WTC11 (cell line): Measurements from ENCODE around the gene LUC7L. TPM values are rescaled to one million over a fixed set of nuclear protein-coding genes. Genes with fewer than 3 reads are reported as not detected.

Source experiments
- ATAC-seq: fragments of 200-7000 bp; cut with Tn5 transposase; 2 replicates; pipeline ENCODE4 v1.10.0; 2021; ENCODE audit warnings: mild to moderate bottlenecking, moderate library complexity
- CTCF ChIA-PET: fragments of 300-600 bp; sonication (Branson Sonifier 250); formaldehyde crosslinking; loops from one replicate; lab custom pipeline; 2021; ENCODE audit warnings: antibody characterized with exemption; lab: Charles Lee
- POLR2A ChIA-PET: fragments of 350-600 bp; sonication (Branson Sonifier 250); formaldehyde crosslinking; loops from one replicate; lab custom pipeline; 2021; ENCODE audit warnings: antibody characterized with exemption; lab: Charles Lee
- DNase-seq: peaks from one replicate; pipeline ENCODE4 v3.0.0; 2021; ENCODE audit warnings: low spot score
- H3K27ac Mint-ChIP-seq: 2 replicates; pipeline ENCODE4 v1.8.0; 2021; ENCODE audit warnings: mixed read lengths
- H3K27me3 Mint-ChIP-seq: 2 replicates; pipeline ENCODE4 v1.8.0; 2021; ENCODE audit warnings: low read depth, mild to moderate bottlenecking, moderate library complexity, mixed read lengths
- H3K36me3 Mint-ChIP-seq: 2 replicates; pipeline ENCODE4 v1.8.0; 2021; ENCODE audit warnings: mixed read lengths
- H3K4me1 Mint-ChIP-seq: 2 replicates; pipeline ENCODE4 v1.8.0; 2022; ENCODE audit warnings: mixed read lengths
- H3K4me3 Mint-ChIP-seq: 2 replicates; pipeline ENCODE4 v1.8.0; 2021; ENCODE audit warnings: mild to moderate bottlenecking, moderate library complexity, mixed read lengths
- H3K9me3 Mint-ChIP-seq: 2 replicates; pipeline ENCODE4 v1.8.0; 2021; ENCODE audit warnings: mixed read lengths
- ELF4 ChIP-seq: sonication (generic); formaldehyde crosslinking; IDR thresholded peaks from 2 replicates; pipeline ENCODE4 v1.8.1; 2022; ENCODE audit warnings: low read depth, mild to moderate bottlenecking, moderate library complexity, missing genetic modification reagents
- EMX1 ChIP-seq: fragments of 250-450 bp; sonication (Bioruptor Pico); IDR thresholded peaks from 2 replicates; pipeline ENCODE4 v1.8.0; 2021; ENCODE audit warnings: mild to moderate bottlenecking
- GABPB1 ChIP-seq: sonication (generic); formaldehyde crosslinking; IDR thresholded peaks from 2 replicates; pipeline ENCODE4 v1.8.1; 2023; ENCODE audit warnings: mild to moderate bottlenecking, missing genetic modification reagents
- HMGA2 ChIP-seq: fragments of 250-450 bp; sonication (Bioruptor Pico); IDR thresholded peaks from 2 replicates; pipeline ENCODE4 v1.4.0; 2021; ENCODE audit warnings: mild to moderate bottlenecking, moderate library complexity
- MYBL2 ChIP-seq: sonication (generic); formaldehyde crosslinking; IDR thresholded peaks from 2 replicates; pipeline ENCODE4 v1.8.1; 2023; ENCODE audit warnings: mild to moderate bottlenecking, moderate library complexity, missing genetic modification reagents
- NR3C1 ChIP-seq: sonication (generic); formaldehyde crosslinking; conservative IDR thresholded peaks from 2 replicates; pipeline ENCODE4 v1.8.1; 2023; ENCODE audit warnings: low read depth, mild to moderate bottlenecking, missing genetic modification reagents
- PRRX2 ChIP-seq: fragments of 250-450 bp; sonication (Bioruptor Pico); IDR thresholded peaks from 2 replicates; pipeline ENCODE4 v1.8.0; 2021; ENCODE audit warnings: mild to moderate bottlenecking
- SP1 ChIP-seq: sonication (generic); formaldehyde crosslinking; conservative IDR thresholded peaks from 2 replicates; pipeline ENCODE4 v1.8.1; 2022; ENCODE audit warnings: missing genetic modification reagents
- TEAD1 ChIP-seq: sonication (generic); formaldehyde crosslinking; IDR thresholded peaks from 2 replicates; pipeline ENCODE4 v1.8.0; 2022; ENCODE audit warnings: mild to moderate bottlenecking, missing genetic modification reagents
- ZNF138 ChIP-seq: sonication (generic); formaldehyde crosslinking; conservative IDR thresholded peaks from 2 replicates; pipeline ENCODE4 v1.8.1; 2022; ENCODE audit warnings: mild to moderate bottlenecking, moderate library complexity, missing genetic modification reagents
- ZNF263 ChIP-seq: sonication (generic); formaldehyde crosslinking; IDR thresholded peaks from 2 replicates; pipeline ENCODE4 v1.8.1; 2022; ENCODE audit warnings: low read depth, mild to moderate bottlenecking, moderate library complexity, missing genetic modification reagents
- ZNF396 ChIP-seq: fragments of 250-450 bp; sonication (Bioruptor Pico); IDR thresholded peaks from 2 replicates; pipeline ENCODE4 v1.8.0; 2021; ENCODE audit warnings: mild to moderate bottlenecking, moderate library complexity, borderline replicate concordance
- total RNA-seq: library from RNA; stranded (reverse); gene quantifications from 3 replicates; pipeline ENCODE4 v1.2.3, GENCODE V29; 2021
- TF ChIP-seq, protein P1 (sequence below): sonication (generic); formaldehyde crosslinking; IDR thresholded peaks from 2 replicates; pipeline ENCODE4 v1.8.0; 2022; ENCODE audit warnings: mild to moderate bottlenecking, missing genetic modification reagents
- TF ChIP-seq, protein P2 (sequence below): sonication (generic); formaldehyde crosslinking; conservative IDR thresholded peaks from 2 replicates; pipeline ENCODE4 v1.8.1; 2023; ENCODE audit warnings: mild to moderate bottlenecking, low read depth, missing genetic modification reagents, moderate library complexity
- TF ChIP-seq, protein P3 (sequence below): sonication (generic); formaldehyde crosslinking; IDR thresholded peaks from 2 replicates; pipeline ENCODE4 v1.8.1; 2022; ENCODE audit warnings: mild to moderate bottlenecking, moderate library complexity, missing genetic modification reagents
- TF ChIP-seq, protein P4 (sequence below): sonication (generic); formaldehyde crosslinking; IDR thresholded peaks from 2 replicates; pipeline ENCODE4 v1.8.1; 2023; ENCODE audit warnings: mild to moderate bottlenecking, missing genetic modification reagents, moderate library complexity
- TF ChIP-seq, protein P5 (sequence below): fragments of 250-450 bp; sonication (Bioruptor Pico); IDR thresholded peaks from 2 replicates; pipeline ENCODE4 v2.1.2; 2022; ENCODE audit warnings: mild to moderate bottlenecking, moderate library complexity
- TF ChIP-seq, protein P6 (sequence below): sonication (generic); formaldehyde crosslinking; IDR thresholded peaks from 2 replicates; pipeline ENCODE4 v1.8.1; 2023; ENCODE audit warnings: mild to moderate bottlenecking, moderate library complexity, missing genetic modification reagents
- TF ChIP-seq, protein P7 (sequence below): sonication (generic); formaldehyde crosslinking; IDR thresholded peaks from 2 replicates; pipeline ENCODE4 v1.8.0; 2023; ENCODE audit warnings: mild to moderate bottlenecking, missing genetic modification reagents

LUC7L gene
- total RNA-seq, 1 experiment from 2014 or later, result 111 TPM

DNA sequence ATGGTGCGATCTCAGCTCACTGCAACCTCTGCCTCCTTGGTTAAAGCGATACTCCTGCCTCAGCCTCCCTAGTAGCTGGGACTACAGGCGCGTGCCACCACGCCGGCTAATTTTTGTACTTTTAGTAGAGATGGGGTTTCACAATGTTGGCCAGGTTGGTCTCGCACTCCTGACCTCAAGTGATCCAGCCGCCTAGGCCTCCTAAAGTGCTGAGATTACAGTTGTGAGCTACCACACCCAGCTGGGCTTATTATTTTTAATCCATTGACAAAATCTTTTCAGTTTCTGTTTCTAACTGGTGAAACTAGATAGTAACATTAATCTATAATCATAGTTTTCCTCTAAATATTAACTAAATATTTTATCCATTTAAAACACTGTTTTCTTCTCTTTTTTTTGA, 11.3 kb upstream of the LUC7L start:
- ChIA-PET POLR2A (no interaction called here), CTCF (interaction anchor here (0.9 to 1.2 kb wide), 3 partner anchors 12 to 112 kb away, joined by 3 read pairs; no protein-coding TSS in a partner anchor)
- DNase-seq (no peak), ATAC-seq (no peak)
- Mint-ChIP-seq H3K27me3 (no peaks in the 10 kb centered on the region), H3K4me3 (no peak overlapping the region), H3K27ac (no peak overlapping the region), H3K36me3 (peaks cover 6% of the 10 kb centered on the region), H3K9me3 (no peaks in the 10 kb centered on the region), H3K4me1 (peaks cover 1% of the 10 kb centered on the region; the same call in 1 of the 2 replicates)
- TF ChIP-seq, protein P1, sequence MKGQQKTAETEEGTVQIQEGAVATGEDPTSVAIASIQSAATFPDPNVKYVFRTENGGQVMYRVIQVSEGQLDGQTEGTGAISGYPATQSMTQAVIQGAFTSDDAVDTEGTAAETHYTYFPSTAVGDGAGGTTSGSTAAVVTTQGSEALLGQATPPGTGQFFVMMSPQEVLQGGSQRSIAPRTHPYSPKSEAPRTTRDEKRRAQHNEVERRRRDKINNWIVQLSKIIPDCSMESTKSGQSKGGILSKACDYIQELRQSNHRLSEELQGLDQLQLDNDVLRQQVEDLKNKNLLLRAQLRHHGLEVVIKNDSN, result no peak

DNA sequence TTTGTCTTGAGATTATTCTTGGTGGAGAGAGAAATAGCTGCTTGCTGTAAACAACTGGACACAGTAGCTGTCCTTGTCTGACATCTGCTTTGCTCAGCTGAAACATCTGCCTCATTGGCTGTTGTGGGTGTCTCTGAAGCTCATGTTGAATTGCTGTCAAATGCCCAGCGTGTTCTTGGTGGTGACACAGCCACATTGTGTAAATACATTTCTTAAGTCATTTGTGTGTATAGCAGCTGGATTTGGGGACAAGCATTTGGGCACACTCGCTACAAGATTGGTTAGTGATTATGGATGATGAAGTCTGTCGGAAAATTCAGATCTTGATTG, 10.7 kb upstream of the LUC7L start:
- 0 out of 2 replicates have a peak, but pooled peaks cover 3% of the 10 kb centered on the region for H3K27me3 Mint-ChIP-seq
- no peak overlapping the region for H3K27ac Mint-ChIP-seq
- DNase-seq (no peak), ATAC-seq (no peak)
- ChIA-PET CTCF (interaction anchor here (0.9 to 1.1 kb wide), 3 partner anchors 58 to 143 kb away, joined by 3 to 5 read pairs (median 3); no protein-coding TSS in a partner anchor), POLR2A (no interaction called here)
- no peak overlapping the region for H3K4me3 Mint-ChIP-seq
- TF ChIP-seq, protein P2, sequence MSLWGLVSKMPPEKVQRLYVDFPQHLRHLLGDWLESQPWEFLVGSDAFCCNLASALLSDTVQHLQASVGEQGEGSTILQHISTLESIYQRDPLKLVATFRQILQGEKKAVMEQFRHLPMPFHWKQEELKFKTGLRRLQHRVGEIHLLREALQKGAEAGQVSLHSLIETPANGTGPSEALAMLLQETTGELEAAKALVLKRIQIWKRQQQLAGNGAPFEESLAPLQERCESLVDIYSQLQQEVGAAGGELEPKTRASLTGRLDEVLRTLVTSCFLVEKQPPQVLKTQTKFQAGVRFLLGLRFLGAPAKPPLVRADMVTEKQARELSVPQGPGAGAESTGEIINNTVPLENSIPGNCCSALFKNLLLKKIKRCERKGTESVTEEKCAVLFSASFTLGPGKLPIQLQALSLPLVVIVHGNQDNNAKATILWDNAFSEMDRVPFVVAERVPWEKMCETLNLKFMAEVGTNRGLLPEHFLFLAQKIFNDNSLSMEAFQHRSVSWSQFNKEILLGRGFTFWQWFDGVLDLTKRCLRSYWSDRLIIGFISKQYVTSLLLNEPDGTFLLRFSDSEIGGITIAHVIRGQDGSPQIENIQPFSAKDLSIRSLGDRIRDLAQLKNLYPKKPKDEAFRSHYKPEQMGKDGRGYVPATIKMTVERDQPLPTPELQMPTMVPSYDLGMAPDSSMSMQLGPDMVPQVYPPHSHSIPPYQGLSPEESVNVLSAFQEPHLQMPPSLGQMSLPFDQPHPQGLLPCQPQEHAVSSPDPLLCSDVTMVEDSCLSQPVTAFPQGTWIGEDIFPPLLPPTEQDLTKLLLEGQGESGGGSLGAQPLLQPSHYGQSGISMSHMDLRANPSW, result no peak
- no peak for TF ChIP-seq ELF4 (CRISPR knock-in tag)
- TF ChIP-seq, protein P3, sequence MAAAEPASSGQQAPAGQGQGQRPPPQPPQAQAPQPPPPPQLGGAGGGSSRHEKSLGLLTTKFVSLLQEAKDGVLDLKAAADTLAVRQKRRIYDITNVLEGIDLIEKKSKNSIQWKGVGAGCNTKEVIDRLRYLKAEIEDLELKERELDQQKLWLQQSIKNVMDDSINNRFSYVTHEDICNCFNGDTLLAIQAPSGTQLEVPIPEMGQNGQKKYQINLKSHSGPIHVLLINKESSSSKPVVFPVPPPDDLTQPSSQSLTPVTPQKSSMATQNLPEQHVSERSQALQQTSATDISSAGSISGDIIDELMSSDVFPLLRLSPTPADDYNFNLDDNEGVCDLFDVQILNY, result no peak
- no peak for TF ChIP-seq NR3C1 (CRISPR knock-in tag)
- TF ChIP-seq, protein P4, sequence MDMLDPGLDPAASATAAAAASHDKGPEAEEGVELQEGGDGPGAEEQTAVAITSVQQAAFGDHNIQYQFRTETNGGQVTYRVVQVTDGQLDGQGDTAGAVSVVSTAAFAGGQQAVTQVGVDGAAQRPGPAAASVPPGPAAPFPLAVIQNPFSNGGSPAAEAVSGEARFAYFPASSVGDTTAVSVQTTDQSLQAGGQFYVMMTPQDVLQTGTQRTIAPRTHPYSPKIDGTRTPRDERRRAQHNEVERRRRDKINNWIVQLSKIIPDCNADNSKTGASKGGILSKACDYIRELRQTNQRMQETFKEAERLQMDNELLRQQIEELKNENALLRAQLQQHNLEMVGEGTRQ, result no peak
- TF ChIP-seq, protein P5, sequence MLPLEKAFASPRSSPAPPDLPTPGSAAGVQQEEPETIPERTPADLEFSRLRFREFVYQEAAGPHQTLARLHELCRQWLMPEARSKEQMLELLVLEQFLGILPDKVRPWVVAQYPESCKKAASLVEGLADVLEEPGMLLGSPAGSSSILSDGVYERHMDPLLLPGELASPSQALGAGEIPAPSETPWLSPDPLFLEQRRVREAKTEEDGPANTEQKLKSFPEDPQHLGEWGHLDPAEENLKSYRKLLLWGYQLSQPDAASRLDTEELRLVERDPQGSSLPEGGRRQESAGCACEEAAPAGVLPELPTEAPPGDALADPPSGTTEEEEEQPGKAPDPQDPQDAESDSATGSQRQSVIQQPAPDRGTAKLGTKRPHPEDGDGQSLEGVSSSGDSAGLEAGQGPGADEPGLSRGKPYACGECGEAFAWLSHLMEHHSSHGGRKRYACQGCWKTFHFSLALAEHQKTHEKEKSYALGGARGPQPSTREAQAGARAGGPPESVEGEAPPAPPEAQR (CRISPR knock-in tag), result no peak
- TF ChIP-seq HMGA2 (CRISPR knock-in tag), result no peak
- TF ChIP-seq, protein P6, sequence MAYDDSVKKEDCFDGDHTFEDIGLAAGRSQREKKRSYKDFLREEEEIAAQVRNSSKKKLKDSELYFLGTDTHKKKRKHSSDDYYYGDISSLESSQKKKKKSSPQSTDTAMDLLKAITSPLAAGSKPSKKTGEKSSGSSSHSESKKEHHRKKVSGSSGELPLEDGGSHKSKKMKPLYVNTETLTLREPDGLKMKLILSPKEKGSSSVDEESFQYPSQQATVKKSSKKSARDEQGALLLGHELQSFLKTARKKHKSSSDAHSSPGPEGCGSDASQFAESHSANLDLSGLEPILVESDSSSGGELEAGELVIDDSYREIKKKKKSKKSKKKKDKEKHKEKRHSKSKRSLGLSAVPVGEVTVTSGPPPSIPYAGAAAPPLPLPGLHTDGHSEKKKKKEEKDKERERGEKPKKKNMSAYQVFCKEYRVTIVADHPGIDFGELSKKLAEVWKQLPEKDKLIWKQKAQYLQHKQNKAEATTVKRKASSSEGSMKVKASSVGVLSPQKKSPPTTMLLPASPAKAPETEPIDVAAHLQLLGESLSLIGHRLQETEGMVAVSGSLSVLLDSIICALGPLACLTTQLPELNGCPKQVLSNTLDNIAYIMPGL (CRISPR knock-in tag), result no peak
- TF ChIP-seq SP1 (CRISPR knock-in tag), result no peak
- TF ChIP-seq EMX1, result no peak
- TF ChIP-seq GABPB1, result no peak
- no peak for TF ChIP-seq ZNF138
- no peak for TF ChIP-seq MYBL2 (CRISPR knock-in tag)
- TF ChIP-seq TEAD1 (CRISPR knock-in tag), result no peak
- TF ChIP-seq, protein P7, sequence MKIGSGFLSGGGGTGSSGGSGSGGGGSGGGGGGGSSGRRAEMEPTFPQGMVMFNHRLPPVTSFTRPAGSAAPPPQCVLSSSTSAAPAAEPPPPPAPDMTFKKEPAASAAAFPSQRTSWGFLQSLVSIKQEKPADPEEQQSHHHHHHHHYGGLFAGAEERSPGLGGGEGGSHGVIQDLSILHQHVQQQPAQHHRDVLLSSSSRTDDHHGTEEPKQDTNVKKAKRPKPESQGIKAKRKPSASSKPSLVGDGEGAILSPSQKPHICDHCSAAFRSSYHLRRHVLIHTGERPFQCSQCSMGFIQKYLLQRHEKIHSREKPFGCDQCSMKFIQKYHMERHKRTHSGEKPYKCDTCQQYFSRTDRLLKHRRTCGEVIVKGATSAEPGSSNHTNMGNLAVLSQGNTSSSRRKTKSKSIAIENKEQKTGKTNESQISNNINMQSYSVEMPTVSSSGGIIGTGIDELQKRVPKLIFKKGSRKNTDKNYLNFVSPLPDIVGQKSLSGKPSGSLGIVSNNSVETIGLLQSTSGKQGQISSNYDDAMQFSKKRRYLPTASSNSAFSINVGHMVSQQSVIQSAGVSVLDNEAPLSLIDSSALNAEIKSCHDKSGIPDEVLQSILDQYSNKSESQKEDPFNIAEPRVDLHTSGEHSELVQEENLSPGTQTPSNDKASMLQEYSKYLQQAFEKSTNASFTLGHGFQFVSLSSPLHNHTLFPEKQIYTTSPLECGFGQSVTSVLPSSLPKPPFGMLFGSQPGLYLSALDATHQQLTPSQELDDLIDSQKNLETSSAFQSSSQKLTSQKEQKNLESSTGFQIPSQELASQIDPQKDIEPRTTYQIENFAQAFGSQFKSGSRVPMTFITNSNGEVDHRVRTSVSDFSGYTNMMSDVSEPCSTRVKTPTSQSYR (CRISPR knock-in tag), result no peak
- no peak for TF ChIP-seq ZNF396 (CRISPR knock-in tag)
- no peak for TF ChIP-seq ZNF263
- no peak for TF ChIP-seq PRRX2
- TF ChIP-seq, protein P1, result no peak
- peaks cover 3% of the 10 kb centered on the region; the same call in 1 of the 2 replicates for H3K4me1 Mint-ChIP-seq
- H3K36me3 Mint-ChIP-seq, result peaks cover 6% of the 10 kb centered on the region
- no peaks in the 10 kb centered on the region for H3K9me3 Mint-ChIP-seq
